Fibroblast of skin of abdomen (primary cell): ENCODE results near the gene OLFM3. TPM values are rescaled to one million over a fixed set of nuclear protein-coding genes. Genes with fewer than 3 reads are reported as not detected.

Experiments used
- DNase-seq: peaks from one replicate; pipeline ENCODE4 v3.0.0-alpha.2; 2013
- polyA plus RNA-seq, 2 experiments: library from polyadenylated mRNA; unstranded; fragments of 120-200 nt; gene quantifications; one replicate each; pipeline ENCODE4 v1.2.1, GENCODE V29; 2013; ENCODE audit not compliant: insufficient read length in 2 of 2

OLFM3 gene
- polyA plus RNA-seq (2013, experiment 1 of 2; ENCODE audit: insufficient read length) = not detected
- not detected for polyA plus RNA-seq (2013, experiment 2 of 2; ENCODE audit: insufficient read length)

DNA sequence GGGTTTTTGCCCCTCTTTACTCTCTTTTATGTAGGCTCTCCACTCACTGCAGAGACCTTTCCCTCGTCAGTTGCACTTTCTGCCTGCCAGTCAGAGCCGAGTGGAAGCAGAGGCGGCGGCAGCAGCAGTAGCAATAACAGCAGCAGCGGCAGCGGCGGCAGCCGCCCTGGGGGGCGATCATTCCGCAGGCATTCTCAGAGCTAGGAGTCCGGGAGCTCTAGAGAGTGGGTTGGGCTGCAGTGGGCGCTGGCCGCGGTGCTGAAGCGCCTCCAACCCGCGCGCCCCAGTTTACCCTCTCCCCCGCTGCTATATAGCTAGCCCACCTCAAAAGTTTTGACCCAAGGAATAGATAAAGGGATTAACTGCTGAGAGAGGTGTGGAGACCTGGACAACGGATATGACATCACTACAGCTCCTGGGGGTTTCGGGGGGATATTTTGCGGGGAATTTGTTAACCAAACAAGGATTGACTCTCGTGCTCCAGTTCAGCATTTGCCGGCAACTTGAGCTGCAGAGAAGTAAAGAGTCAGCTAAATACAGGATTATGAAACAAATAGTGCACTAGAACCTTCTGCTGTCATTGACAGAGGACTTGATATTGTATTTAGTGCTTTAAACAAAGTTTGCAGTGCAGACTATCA lies at the start of gene OLFM3:
Gene OLFM3, minus strand, starts transcription at position 102 of the 641 bp plus-strand sequence.
- DNase-seq = peak; percentile 19

DNA sequence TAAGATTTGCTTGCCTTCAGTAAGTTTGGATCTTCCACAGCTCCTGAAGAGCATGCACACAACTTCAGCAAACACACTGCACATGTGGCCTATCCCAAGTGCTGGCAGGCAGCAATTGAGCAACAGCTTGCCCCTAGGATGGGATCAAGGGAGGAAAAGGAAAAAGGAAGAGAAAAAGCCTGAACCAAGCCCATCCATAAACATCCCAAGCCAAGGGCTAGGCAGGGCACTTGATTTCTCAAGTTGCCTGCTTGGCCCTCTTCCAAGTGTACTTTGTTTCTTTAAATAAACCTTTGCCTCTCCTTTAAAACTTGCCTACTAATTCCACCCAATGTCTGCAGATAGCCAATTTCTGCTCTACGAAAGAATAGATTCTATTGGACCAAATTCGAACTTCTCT lies 49.0 kb upstream of the OLFM3 start:
- DNase-seq = no peak

DNA sequence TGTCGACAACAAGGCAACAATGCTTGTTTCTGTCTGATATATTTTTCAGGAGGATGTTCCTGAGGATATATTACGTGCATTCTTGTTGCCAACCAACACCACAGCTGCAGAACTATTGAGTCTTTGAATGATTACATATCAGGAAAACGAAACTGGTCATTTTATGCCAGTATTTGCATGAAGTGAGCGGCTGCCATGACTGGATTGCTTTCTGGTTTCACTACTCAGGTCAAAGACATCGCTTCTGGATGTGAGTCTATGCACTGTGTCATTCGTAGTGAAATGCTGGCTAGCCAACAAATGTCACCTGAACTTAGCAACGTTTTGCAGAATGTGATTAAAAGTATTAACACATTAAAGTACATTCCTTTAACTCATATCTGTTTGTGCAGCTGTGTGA lies 35.8 kb upstream of the OLFM3 start:
- DNase-seq = no peak

DNA sequence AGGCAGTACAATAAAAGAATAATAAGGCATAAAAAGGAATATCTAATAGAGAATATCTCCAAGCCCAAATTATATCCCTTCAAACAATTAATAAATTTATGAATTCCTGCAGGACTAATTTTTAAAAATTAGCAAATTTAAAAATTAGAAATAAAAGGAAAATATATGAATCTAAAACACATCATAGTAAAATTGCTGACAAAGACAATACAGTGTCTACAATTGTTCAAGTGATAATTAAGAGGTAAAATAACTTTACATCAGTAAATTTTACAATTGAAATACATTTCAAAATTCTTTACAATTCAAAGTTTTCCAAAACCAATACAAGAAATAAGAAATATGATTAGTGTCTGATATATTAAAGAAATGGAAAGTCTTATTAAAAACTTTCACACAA lies 22.8 kb upstream of the OLFM3 start:
- no peak for DNase-seq

DNA sequence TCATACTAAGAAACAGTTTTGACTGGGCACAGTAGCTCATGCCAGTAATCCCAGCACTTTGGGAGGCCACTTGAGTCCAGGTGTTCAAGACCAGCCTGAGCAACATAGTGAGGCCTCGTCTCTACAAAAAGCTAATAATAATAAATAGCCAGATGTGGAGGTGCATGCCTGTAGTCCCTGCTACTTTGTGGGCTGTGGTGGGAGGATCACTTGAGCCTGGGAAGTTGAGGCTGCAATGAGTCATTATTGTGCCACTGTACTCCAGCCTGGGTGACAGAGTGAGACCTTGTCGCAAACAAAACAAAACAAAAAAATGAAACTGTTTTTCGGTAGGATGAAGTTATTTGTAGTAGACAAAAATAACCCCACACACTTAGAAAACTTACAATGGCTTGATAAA lies 19.0 kb upstream of the OLFM3 start:
- no peak for DNase-seq

DNA sequence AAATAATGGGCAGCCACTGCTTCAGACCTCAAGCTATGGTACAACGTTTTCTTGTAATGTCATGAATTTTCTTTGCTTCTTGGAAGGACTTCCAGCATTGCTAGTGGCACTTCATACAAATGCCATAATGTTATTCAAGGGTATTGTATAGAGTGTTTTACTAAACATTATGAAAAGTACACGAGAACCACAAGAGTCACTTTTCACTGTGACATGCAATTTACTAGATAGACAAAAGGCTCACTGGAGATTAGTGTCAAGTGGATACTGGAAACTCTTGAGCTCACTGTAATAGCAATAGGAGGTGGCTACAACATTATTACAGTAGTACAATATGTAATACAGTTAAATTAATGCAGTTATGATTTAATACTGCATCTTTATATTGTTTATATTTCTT lies 5.3 kb upstream of the OLFM3 start:
- DNase-seq = no peak

DNA sequence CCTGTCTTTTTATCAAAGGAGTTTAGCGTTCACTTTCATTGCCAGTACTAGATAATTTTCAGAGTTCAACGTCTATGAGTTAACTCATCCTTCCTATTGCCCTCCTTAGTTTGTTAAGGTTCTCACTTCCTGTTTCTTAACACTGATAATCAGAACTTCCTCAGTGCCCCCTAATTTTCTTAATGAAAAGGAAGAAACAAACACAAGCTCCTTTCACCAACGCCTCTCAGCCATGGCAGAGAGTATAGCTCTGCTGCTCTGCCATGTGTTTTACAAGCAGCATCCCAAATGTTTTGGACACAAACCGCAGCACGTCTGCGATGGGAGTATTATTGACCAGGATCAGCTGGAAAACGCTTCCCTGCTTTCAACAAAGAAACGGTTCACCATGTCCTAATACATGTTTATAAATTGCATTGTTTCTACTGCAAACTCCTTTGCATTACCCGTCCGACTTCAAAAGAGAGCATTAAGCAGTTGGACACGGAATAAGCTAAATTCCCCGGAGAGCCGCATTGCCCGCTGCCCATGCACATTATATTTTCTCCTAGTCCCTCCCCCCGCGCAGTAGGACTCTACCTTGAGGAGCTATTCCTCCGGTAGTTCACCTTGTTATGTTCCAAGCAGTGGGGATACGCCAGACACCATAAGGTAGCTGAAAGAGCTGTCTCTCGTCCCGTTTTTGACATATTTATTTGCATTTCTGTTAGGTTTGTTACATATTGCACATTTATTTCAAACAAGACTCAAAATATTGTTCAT lies 561 bp downstream of the OLFM3 start:
- DNase-seq = no peak

DNA sequence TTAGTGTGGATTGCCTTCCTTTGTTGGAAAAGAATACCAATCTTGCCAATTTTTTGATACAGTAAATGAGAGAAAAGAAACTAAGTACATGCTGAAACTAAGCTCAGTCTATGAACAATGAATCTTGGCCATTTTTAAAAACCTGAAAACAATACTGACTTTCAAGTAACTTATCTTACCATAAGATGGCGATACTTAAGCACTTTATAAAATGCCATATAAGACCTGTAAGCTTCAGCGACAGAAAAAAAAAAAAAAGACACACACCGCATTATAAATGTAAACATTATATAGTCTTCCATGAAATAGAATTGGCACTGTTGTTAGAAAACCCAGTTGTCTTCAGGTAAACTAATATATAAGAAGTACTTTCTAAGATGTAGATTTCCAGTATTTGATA lies 3.0 kb downstream of the OLFM3 start:
- DNase-seq = no peak

DNA sequence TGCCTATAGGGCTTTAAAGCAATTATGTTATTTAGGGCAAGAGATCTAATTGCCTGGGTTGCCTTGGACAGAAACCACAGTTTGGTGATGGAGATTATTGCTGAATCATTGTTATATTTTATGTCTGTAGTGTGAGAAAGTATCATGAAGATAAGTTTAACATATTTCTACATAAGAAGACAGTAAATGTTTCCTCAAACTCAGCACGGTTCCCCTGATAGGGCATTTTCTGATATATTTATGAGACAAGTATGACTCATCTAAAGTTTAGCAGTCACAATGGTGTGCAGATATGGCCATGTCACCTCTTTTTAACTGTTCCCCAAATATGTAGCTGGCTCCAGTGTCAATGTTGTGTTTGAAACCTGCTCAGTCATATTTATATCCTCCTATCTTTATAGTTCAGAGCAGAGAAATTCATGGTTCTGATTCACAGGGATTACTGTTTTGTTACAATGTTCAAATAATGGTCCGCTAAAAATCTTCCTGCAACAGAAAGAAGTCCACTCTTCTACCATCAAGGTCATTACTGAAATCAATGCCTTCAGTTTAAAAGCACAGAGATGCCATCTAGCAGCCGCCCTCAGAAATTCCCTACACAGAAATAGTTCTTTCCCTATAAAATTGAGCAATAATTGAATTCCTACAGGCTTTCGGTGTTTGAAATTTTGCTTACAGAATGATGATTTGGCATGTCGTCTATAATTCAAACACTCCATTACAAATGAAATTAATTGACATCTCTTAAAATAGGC lies 3.7 kb downstream of the OLFM3 start:
- DNase-seq = no peak

DNA sequence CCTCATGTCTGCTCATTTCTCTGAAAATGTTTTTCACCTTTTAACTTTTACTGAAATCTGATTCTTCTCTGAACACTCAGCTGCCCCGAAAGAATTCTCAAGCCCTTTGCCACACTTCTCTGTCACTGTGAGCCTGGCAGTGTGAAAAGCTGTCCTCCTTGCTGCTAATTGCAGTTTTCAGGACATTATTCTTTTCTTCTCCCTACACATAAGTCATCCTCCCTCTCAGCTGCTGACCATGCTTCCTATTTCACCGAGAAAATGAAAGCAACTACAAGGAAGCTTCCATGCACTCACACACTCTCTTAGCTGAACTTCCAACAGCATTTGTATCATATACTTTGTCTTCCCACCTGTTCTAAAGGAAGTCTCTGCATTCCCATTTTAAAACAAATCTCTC lies 15.8 kb downstream of the OLFM3 start:
- no peak for DNase-seq

DNA sequence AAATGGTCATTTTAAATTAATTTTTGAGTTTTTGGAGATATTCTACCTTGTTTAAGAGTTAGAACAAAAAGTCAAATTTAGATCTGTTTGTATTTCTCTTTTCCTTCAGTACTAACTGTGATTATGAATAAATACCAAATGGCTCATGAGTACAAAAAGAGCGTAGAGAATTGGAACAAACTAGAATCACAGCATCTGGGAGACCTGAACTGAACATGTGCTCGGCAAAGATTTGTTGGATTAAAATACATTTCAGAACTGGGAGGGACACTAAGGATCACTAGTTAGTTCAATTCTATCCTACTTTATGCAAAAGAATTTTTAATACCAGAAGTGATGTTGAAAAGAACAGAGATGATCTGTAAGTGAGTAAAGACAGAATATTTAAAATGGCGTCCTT lies 19.5 kb downstream of the OLFM3 start:
- DNase-seq = no peak

DNA sequence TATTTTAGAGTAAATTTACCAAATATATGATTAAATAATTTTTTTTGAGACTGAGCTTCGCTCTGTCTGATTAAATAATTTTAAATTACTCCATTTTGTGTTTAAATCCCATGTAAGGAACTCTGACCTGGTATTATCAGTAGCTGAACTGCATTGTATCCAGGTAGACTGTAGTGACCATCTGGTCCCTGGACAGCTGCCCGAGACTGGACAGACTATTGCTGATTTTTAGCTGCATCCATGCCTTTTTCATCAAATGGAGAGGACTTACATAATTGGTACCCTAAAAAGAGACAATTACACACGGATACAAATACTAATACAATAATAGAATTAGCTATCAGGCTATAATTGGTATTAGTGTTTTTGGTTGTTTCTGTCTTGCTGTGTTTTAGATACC lies 20.6 kb downstream of the OLFM3 start:
- DNase-seq = no peak

DNA sequence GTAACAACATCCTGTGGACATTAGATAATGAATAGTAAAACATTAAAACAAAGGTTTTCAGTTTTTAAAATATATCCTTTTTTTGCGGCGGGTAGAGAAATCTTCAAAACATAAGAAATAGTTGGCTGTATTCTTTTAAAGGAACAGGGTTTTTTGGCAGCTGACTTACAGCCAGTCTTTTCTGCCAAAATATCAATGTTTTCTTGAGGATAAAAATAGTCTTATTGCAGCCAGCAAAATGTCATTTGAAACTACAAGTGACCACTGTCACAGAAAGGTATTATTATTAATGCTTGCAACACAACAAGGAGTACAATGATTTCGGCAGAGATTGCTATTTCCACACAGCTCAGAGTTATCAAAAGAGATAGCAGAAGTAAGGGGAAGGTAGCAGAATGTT lies 21.4 kb downstream of the OLFM3 start:
- no peak for DNase-seq

DNA sequence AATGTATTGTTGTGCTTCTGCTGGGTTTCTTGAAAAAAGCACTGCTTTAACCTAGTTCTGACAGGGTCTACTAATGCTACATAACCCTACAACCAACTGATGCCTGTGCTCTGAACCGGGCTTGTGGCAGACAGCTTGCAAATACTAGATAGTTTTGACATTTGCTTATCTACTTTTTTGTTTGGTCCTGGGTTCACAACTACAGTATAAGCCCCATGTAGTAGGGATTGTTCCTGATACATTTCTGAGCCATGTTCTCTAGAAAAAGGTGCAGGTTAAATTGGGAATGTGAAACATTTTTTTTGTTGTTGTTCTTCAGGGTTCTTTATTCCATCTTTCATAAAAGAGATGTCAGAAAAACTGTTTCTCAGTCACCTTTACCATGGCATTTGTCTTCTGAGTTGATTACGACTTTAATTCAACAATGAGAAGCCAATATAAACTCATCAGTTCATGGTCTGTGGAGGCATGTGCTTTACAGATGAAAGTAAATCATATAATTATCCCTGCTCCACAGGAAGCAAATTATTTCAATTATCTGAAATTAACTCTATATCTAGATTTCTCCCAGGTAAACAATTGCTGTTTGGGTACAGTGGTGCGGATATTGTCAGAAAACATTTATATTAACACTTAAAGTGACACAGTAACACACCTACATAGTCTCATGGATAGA lies 22.0 kb downstream of the OLFM3 start:
- no peak for DNase-seq

DNA sequence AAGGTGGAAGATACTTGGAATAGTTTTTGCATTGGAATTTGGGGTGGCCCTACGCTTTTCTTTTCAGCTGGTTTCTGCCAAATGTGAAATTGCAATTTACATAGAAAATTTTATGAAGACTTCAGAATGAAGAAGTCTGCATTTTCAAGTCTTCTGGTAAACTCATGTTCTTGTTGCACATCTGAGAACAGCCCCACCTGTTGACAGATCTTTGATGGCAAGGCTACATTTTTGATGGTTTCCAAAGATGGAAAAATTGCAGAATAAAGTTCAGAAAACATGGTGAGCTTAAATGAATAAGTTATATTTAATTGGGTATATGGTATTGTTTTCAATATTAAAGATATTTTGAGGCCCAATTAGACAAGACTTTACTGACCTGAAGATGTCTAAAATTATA lies 25.4 kb downstream of the OLFM3 start:
- DNase-seq = no peak

DNA sequence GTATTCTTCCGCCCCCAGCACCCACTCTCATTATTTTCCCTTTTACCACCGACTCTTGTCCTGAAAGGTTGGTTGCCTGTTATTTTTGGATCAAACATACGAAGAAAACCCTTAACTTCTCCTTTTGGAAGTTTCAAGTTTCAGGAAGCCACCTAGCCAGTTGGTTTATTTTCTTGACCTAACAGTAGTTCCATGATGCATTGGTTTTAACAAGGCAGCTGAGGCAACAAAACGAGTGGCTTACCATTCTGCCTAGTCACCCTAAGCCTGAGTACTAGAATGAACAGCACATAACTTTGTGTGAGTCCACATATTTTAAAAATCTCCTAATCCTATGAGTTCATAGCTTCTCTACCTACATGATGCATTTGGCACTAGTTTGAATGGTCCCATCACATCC lies 28.9 kb downstream of the OLFM3 start:
- DNase-seq = no peak

DNA sequence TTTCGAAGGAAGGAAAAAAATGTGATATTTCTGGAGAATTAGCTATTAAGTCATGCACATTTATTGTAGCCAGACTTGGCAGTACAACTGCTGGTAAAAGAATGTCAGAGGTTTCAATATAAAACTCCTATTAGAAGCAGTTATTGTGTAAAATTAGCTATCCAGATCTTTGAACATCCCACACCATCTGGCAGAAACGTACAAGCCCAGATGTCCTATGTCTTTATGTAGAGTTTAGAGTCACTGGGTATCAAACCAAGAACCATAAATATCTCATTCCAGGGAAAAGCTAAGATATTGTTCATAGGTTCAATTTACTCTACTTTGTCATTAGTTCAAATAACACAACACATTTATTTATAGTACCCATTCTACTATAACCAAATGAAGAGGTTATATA lies 31.4 kb downstream of the OLFM3 start:
- no peak for DNase-seq

DNA sequence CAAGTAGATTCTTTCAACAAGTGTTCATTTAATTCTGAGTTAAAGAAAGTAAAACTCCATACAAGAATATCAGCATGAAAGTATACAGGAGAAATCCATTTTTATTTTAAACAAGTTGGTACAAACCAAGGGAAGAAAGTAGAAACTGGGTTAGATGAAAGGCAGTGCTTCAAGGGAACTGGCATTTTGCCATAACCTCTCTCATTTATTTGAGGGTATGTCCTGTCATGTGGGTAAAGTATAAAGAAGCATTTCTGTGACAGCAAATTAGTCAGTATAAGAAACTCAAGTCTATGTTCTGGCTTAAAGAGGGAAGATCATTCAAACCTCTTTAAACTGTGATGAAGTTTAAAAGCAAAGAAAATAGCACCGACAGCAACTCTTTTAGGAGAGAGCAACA lies 32.0 kb downstream of the OLFM3 start:
- DNase-seq = no peak

DNA sequence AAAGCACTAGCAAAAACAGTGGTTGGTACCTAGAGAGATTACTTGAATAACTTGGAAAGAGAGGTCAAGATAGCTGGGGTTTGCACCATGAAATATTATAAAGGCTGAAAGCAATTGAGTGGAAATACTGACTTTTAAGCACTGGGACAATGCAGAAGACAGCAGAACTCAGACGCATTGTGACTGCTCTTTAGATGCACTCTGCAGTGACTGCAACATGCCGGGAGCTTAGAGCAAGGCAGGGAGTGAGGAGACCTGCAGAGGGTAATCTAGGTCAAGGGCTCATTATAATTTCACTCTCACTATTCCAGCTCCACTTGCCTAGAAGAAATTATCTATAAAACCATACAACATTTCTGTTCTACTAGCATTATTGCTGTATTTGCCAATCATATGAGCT lies 36.6 kb downstream of the OLFM3 start:
- no peak for DNase-seq

DNA sequence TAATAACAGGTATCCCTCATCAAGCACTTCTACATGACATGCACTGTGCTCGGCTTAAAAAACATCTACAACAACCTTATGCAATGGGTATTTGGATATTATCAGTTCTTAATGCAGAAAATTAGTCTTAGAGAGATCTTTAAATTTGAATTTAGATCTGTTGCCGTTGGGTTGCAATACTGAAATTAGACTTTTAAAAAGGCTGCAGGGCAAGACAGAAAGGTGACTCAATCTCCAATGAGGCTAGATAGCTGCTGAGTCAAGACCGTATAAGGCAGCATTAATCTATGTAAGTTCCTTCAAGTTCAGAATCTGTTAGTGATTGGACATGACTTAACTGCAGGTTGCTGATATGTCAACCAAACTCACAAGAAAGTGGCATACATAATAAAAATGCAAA lies 37.3 kb downstream of the OLFM3 start:
- no peak for DNase-seq

DNA sequence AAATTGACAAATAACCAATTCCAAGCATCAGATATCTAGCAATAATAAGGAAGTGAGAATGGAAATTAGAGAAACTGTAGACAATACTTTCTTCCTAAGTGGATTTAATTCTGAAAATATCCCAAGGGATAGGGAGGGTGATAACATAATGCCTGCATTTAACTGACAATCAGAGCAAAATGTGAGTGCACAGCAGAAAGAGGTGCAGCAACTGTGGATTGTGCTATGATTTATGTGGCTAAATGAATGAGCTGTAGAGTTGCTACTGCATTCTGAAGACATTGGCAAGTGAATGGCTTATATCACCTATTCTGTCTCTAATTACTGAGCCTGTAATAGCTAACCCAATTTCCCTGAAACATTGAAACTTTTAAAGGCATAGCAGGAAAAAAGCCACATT lies 39.0 kb downstream of the OLFM3 start:
- no peak for DNase-seq

DNA sequence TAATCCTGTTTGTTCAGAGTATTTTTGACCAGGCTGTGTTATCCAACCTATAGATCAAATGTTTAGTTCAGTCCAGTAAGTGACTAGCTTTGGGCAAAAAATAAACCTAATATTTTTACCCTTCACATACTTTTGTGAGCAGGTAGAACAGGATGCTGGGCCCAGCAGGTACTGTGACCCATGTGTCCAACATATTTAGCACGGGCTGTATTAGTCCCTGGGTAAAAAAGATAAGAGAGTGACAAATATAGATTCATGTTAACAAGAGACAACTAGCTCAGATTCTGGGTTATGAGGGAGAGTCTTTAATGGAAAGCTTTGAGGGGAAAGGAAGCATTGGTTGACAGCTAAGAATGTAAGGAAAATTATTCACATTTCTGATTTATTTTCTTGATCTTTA lies 43.1 kb downstream of the OLFM3 start:
- DNase-seq = no peak

DNA sequence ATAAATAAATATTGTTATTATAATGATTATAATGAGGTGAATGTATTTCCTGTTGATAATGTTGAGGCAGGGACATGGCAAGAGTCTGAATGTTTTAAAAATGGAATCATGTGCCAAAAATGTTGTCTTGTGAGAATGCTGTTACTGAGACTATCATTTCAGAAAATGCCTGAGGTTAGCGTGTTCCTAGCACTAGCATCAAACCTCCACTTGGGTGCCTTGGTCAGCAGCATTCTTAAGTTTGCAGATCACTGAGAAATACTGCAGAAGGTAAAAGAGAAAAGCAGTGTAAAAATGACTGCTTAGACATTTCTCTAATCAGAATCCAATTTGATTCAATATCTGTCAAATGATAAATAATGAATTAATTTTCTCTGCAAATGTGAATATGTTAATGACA lies 50.8 kb downstream of the OLFM3 start:
- DNase-seq = no peak
